ENCODE measurements around the gene TMEM240.

DNA sequence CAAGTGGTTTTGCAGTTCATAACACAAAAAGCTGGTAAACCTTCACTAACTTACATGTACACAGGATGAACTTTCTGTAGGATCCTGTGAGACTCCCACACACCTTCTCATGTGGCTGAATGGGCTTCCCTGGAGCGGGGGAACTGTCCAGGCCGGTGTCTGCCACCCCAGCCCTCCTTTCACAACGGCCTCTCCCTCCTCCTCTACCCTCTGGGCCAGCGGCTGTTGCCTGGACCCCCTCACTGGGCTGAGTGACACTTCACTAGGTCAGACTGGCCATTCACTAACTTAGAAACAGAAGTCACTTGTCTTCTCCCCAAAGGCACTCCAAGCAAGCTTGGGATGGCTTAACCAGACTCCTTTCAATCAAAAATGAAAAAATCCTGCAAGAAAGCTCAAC is 18.2 kb upstream of the TMEM240 start:
- TF ChIP-seq CTCF (IDR thresholded peaks at IDR 0.05) (no peak), POLR2A (IDR thresholded peaks at IDR 0.05) (no peak)
